ENCODE data around the gene ADAM19. TPM values are rescaled to one million over a fixed set of nuclear protein-coding genes. Genes with fewer than 3 reads are reported as not detected.

The ADAM19 gene
- total and polyA plus RNA-seq, 2 donors (not counting 1 experiment from before 2014, with no cell fraction given): 13.0 to 65.2 TPM

GRCh38 chr5:157610990-157611389 lies 35.4 kb upstream of the ADAM19 start:
- no peaks in the 10 kb centered on the region for H4K20me1 ChIP-seq (ENCODE audit: control insufficient read depth, extremely low read depth, insufficient read depth, low read length)
- H3K27ac ChIP-seq (ENCODE audit: insufficient read depth, low read length): no peak overlapping the region
- H3K4me2 ChIP-seq (ENCODE audit: extremely low read depth, insufficient read depth, low read length): no peak overlapping the region
- H2AFZ ChIP-seq (ENCODE audit: low read length): no peak overlapping the region
- no peaks in the 10 kb centered on the region for H3K27me3 ChIP-seq (ENCODE audit: control insufficient read depth, insufficient read depth, low read length)
- H3K79me2 ChIP-seq (ENCODE audit: control insufficient read depth, insufficient read depth, low read length): no peaks in the 10 kb centered on the region
- H3K4me1 ChIP-seq (ENCODE audit: control insufficient read depth, extremely low read depth, insufficient read depth, low read length): no peaks in the 10 kb centered on the region
- no peak overlapping the region for H3K9ac ChIP-seq (ENCODE audit: insufficient read depth, low read length)
- H3K36me3 ChIP-seq (ENCODE audit: control insufficient read depth, insufficient read depth, low read length): no peaks in the 10 kb centered on the region
- TF ChIP-seq CTCF (conservative IDR thresholded peaks at IDR 0.05 in 1 of 2, IDR thresholded peaks at IDR 0.05 in 1 of 2; ENCODE audit: low read depth in 1 of 2, low read length in 2 of 2): no peak
- TF ChIP-seq EZH2 (IDR thresholded peaks at IDR 0.05; ENCODE audit: low read length, missing control alignments): no peak
- H3K4me3 ChIP-seq (replicated peaks in 1 of 4; ENCODE audit: control extremely low read depth in 1 of 4, insufficient read depth in 1 of 4, low read depth in 3 of 4, low read length in 4 of 4): no peak overlapping the region
- peak in 1 of 2 donors; percentile 24 for DNase-seq (ENCODE audit: low read depth in 2 of 2)
- H3K9me3 ChIP-seq (ENCODE audit: control insufficient read depth, insufficient read depth, low read depth, low read length): no peaks in the 10 kb centered on the region

GRCh38 chr5:157608972-157609565 lies 33.5 kb upstream of the ADAM19 start:
- no peaks in the 10 kb centered on the region for H3K36me3 ChIP-seq (ENCODE audit: control insufficient read depth, insufficient read depth, low read length)
- no peak overlapping the region for H3K4me3 ChIP-seq (replicated peaks in 1 of 4; ENCODE audit: control extremely low read depth in 1 of 4, insufficient read depth in 1 of 4, low read depth in 3 of 4, low read length in 4 of 4)
- no peak overlapping the region for H3K9ac ChIP-seq (ENCODE audit: insufficient read depth, low read length)
- H3K9me3 ChIP-seq (ENCODE audit: control insufficient read depth, insufficient read depth, low read depth, low read length): no peaks in the 10 kb centered on the region
- H2AFZ ChIP-seq (ENCODE audit: low read length): no peak overlapping the region
- no peak for TF ChIP-seq CTCF (conservative IDR thresholded peaks at IDR 0.05 in 1 of 2, IDR thresholded peaks at IDR 0.05 in 1 of 2; ENCODE audit: low read depth in 1 of 2, low read length in 2 of 2)
- no peak for TF ChIP-seq EZH2 (IDR thresholded peaks at IDR 0.05; ENCODE audit: low read length, missing control alignments)
- H3K27ac ChIP-seq (ENCODE audit: insufficient read depth, low read length): no peak overlapping the region
- H3K4me2 ChIP-seq (ENCODE audit: extremely low read depth, insufficient read depth, low read length): no peak overlapping the region
- H3K79me2 ChIP-seq (ENCODE audit: control insufficient read depth, insufficient read depth, low read length): no peaks in the 10 kb centered on the region
- no peaks in the 10 kb centered on the region for H3K27me3 ChIP-seq (ENCODE audit: control insufficient read depth, insufficient read depth, low read length)
- H3K4me1 ChIP-seq (ENCODE audit: control insufficient read depth, extremely low read depth, insufficient read depth, low read length): no peaks in the 10 kb centered on the region
- no peak for DNase-seq (ENCODE audit: low read depth in 2 of 2)
- H4K20me1 ChIP-seq (ENCODE audit: control insufficient read depth, extremely low read depth, insufficient read depth, low read length): no peaks in the 10 kb centered on the region

- H3K27ac ChIP-seq (ENCODE audit: insufficient read depth, low read length): no peak overlapping the region
- peaks cover 5% of the 10 kb centered on the region for H3K4me1 ChIP-seq (ENCODE audit: control insufficient read depth, extremely low read depth, insufficient read depth, low read length)
- no peaks in the 10 kb centered on the region for H3K79me2 ChIP-seq (ENCODE audit: control insufficient read depth, insufficient read depth, low read length)
- peak overlapping the region; percentile 8 for H3K4me2 ChIP-seq (ENCODE audit: extremely low read depth, insufficient read depth, low read length)
- H3K36me3 ChIP-seq (ENCODE audit: control insufficient read depth, insufficient read depth, low read length): no peaks in the 10 kb centered on the region
- no peaks in the 10 kb centered on the region for H3K27me3 ChIP-seq (ENCODE audit: control insufficient read depth, insufficient read depth, low read length)
- no peaks in the 10 kb centered on the region for H4K20me1 ChIP-seq (ENCODE audit: control insufficient read depth, extremely low read depth, insufficient read depth, low read length)
- H3K4me3 ChIP-seq (replicated peaks in 1 of 4; ENCODE audit: control extremely low read depth in 1 of 4, insufficient read depth in 1 of 4, low read depth in 3 of 4, low read length in 4 of 4): no peak overlapping the region
- TF ChIP-seq EZH2 (IDR thresholded peaks at IDR 0.05; ENCODE audit: low read length, missing control alignments) (no peak), CTCF (conservative IDR thresholded peaks at IDR 0.05 in 1 of 2, IDR thresholded peaks at IDR 0.05 in 1 of 2; ENCODE audit: low read depth in 1 of 2, low read length in 2 of 2) (no peak)
- H3K9me3 ChIP-seq (ENCODE audit: control insufficient read depth, insufficient read depth, low read depth, low read length): no peaks in the 10 kb centered on the region
- no peak overlapping the region for H3K9ac ChIP-seq (ENCODE audit: insufficient read depth, low read length)
- peak overlapping the region; percentile 21 for H2AFZ ChIP-seq (ENCODE audit: low read length)
- peak in 1 of 2 donors; percentile 80 for DNase-seq (ENCODE audit: low read depth in 2 of 2)
These were observed 32.0 kb upstream of the ADAM19 start for GRCh38 chr5:157607371-157608161.
